HL-60 (cell line): ENCODE results near the gene ACTN1.

Experiments
- CTCF ChIP-seq: IDR thresholded peaks from one replicate; pipeline ENCODE4 v1.5.1; 2011; ENCODE audit warnings: low read length, control low read depth, inconsistent platforms; ENCODE audit not compliant: insufficient read depth
- GABPA ChIP-seq: IDR thresholded peaks from 2 replicates; pipeline ENCODE4 v1.6.1; 2012; ENCODE audit warnings: low read depth
- POLR2AphosphoS5 ChIP-seq: IDR thresholded peaks from 2 replicates; pipeline ENCODE4 v1.6.1; 2012; ENCODE audit warnings: low read depth

- TF ChIP-seq CTCF (no peak), GABPA (no peak), POLR2AphosphoS5 (no peak)
Measured at GRCh38 chr14:69014829-69015259, 35.7 kb upstream of the ACTN1 start.
